ENCODE data around the gene FRMD6.

- TF ChIP-seq YY1 (IDR thresholded peaks at IDR 0.05; ENCODE audit: insufficient read depth, insufficient read length): no peak
- TF ChIP-seq SUZ12 (IDR thresholded peaks at IDR 0.05; ENCODE audit: extremely low read depth, insufficient read depth, insufficient read length): no peak
- TF ChIP-seq ZNF274 (IDR thresholded peaks at IDR 0.05; ENCODE audit: low read depth, low read length): no peak
Observed at GRCh38 chr14:51636109-51636508, 15.6 kb upstream of the FRMD6 start.
